Breast epithelium (tissue), 4 donors: ENCODE measurements around the gene TMOD2. TPM values are rescaled to one million over a fixed set of nuclear protein-coding genes. Genes with fewer than 3 reads are reported as not detected.

Experiments used
- DNase-seq, 2 donors: peaks; one replicate each; pipeline ENCODE4 v3.0.0-alpha.2; 2019; ENCODE audit warnings: low spot score in 2 of 2
- H3K27ac ChIP-seq, 2 donors: fragments of 200-600 bp; sonication (generic) in 1 of 2; one replicate each; pipeline ENCODE4 v1.5.1; 2016 to 2019; ENCODE audit warnings: mild to moderate bottlenecking in 1 of 2
- H3K27me3 ChIP-seq, 2 donors: fragments of 200-600 bp; sonication (generic) in 1 of 2; one replicate each; pipeline versions ENCODE4 v1.5.1 to v1.6.0; 2017 to 2019; ENCODE audit warnings: control low read depth in 1 of 2, mild to moderate bottlenecking in 1 of 2
- H3K36me3 ChIP-seq: fragments of 200-600 bp; one replicate; pipeline ENCODE4 v1.5.1; 2019
- H3K4me1 ChIP-seq, 2 donors: fragments of 200-600 bp; sonication (generic); one replicate each; pipeline ENCODE4 v1.5.1; 2016 to 2019; ENCODE audit warnings: control low read depth in 1 of 2
- H3K4me3 ChIP-seq, 3 donors: fragments of 200-600 bp; sonication (generic); 1 replicate in 2 of 3; 2 replicates in 1 of 3; pipeline ENCODE4 v1.5.1; 2016 to 2019; ENCODE audit warnings: mild to moderate bottlenecking in 3 of 3, moderate library complexity in 2 of 3
- H3K9me3 ChIP-seq, 2 donors: fragments of 200-600 bp; sonication (generic) in 1 of 2; one replicate each; pipeline ENCODE4 v1.5.1; 2016 to 2019; ENCODE audit warnings: control low read depth in 1 of 2
- CTCF ChIP-seq, 3 donors: fragments of 450-650 bp; IDR thresholded peaks; one replicate each; pipeline ENCODE4 v1.5.1; 2016 to 2017; ENCODE audit warnings: antibody characterized with exemption in 3 of 3, mild to moderate bottlenecking in 3 of 3, moderate library complexity in 3 of 3
- POLR2A ChIP-seq: fragments of 450-650 bp; IDR thresholded peaks from one replicate; pipeline ENCODE4 v1.6.1; 2016; ENCODE audit warnings: antibody characterized with exemption, mild to moderate bottlenecking, moderate library complexity
- POLR2AphosphoS5 ChIP-seq, 3 donors: sonication (generic); formaldehyde crosslinking; IDR thresholded peaks; one replicate each; pipeline ENCODE4 v1.6.1; 2017; ENCODE audit warnings: antibody characterized with exemption in 3 of 3
- intact Hi-C: fragments of 100-400 bp; cut with DNase I; formaldehyde crosslinking; loops from one replicate; pipeline ENCODE4 v1.15.1; 2023; ENCODE audit warnings: low total_unique reads
- total RNA-seq, 3 donors: library from RNA; depleted of rRNA; stranded (reverse); fragments of >200 nt; gene quantifications; one replicate each; pipeline ENCODE4 v1.1.0, GENCODE V29; 2016

The TMOD2 gene
- total RNA-seq, 3 donors from 2014 or later: 8.6 to 16.8 (median 11.5) TPM

- Histone ChIP-seq H3K27me3 (no peaks in the 10 kb centered on the region), H3K36me3 (no peaks in the 10 kb centered on the region), H3K4me3 (no peak overlapping the region), H3K27ac (peak overlapping the region in 1 of 2 donors; percentile 14), H3K4me1 (no peaks in the 10 kb centered on the region), H3K9me3 (no peaks in the 10 kb centered on the region)
- TF ChIP-seq POLR2AphosphoS5 (IDR thresholded peaks at IDR 0.05) (peak in 1 of 3 donors; percentile 30), POLR2A (no peak), CTCF (IDR thresholded peaks at IDR 0.05) (no peak)
- DNase-seq: no peak
- intact Hi-C loops: no loop called here
Measured at GRCh38 chr15:51726302-51727073, 24.9 kb upstream of the TMOD2 start.

GRCh38 chr15:51727141-51727897, 24.1 kb upstream of the TMOD2 start:
- Histone ChIP-seq H3K36me3 (no peaks in the 10 kb centered on the region), H3K27ac (peak overlapping the region in 1 of 2 donors; percentile 14), H3K4me1 (no peaks in the 10 kb centered on the region), H3K9me3 (no peaks in the 10 kb centered on the region), H3K27me3 (no peaks in the 10 kb centered on the region), H3K4me3 (no peak overlapping the region)
- intact Hi-C loops: no loop called here
- DNase-seq: no peak
- no peak for TF ChIP-seq POLR2A
- no peak for TF ChIP-seq CTCF (IDR thresholded peaks at IDR 0.05)
- no peak for TF ChIP-seq POLR2AphosphoS5 (IDR thresholded peaks at IDR 0.05)

GRCh38 chr15:51731549-51732267, 19.7 kb upstream of the TMOD2 start:
- no peaks in the 10 kb centered on the region for H3K4me1 ChIP-seq
- H3K27ac ChIP-seq: peak overlapping the region; percentile 64 to 77
- no peak for TF ChIP-seq CTCF (IDR thresholded peaks at IDR 0.05)
- no peak for TF ChIP-seq POLR2A
- no peak for TF ChIP-seq POLR2AphosphoS5 (IDR thresholded peaks at IDR 0.05)
- DNase-seq: no peak
- no peaks in the 10 kb centered on the region for H3K36me3 ChIP-seq
- H3K27me3 ChIP-seq: no peaks in the 10 kb centered on the region
- H3K9me3 ChIP-seq: no peaks in the 10 kb centered on the region
- intact Hi-C loops: no loop called here
- H3K4me3 ChIP-seq: peak overlapping the region; percentile 17 to 54 (median 28)

GRCh38 chr15:51732646-51733045, 18.8 kb upstream of the TMOD2 start:
- no peaks in the 10 kb centered on the region for H3K27me3 ChIP-seq
- intact Hi-C loops: no loop called here
- no peak overlapping the region for H3K4me3 ChIP-seq
- H3K27ac ChIP-seq: peak overlapping the region; percentile 64 to 77
- no peaks in the 10 kb centered on the region for H3K4me1 ChIP-seq
- no peaks in the 10 kb centered on the region for H3K9me3 ChIP-seq
- H3K36me3 ChIP-seq: no peaks in the 10 kb centered on the region
- no peak for TF ChIP-seq POLR2AphosphoS5 (IDR thresholded peaks at IDR 0.05)
- no peak for TF ChIP-seq POLR2A
- TF ChIP-seq CTCF (IDR thresholded peaks at IDR 0.05): no peak
- DNase-seq: no peak
